Activated naive CD4-positive, alpha-beta T cell treated with anti-CD3 and anti-CD28 coated beads, Interleukin-2, amount 50 U/mL, for 24 hours (primary cell): ENCODE measurements around the gene NPY4R.
"Not testable (repeated sequence)": the region's sequence is repeated elsewhere in the genome, so short reads cannot be mapped to it uniquely, and the experiment has no call there.

Experiments used
- H3K27ac Mint-ChIP-seq: one replicate; pipeline ENCODE4 v1.8.0; 2021; ENCODE audit warnings: mild to moderate bottlenecking, mixed read lengths
- H3K27me3 Mint-ChIP-seq: one replicate; pipeline ENCODE4 v1.8.0; 2021; ENCODE audit warnings: mixed read lengths
- H3K36me3 Mint-ChIP-seq: one replicate; pipeline ENCODE4 v1.8.0; 2021; ENCODE audit warnings: mixed read lengths
- H3K4me1 Mint-ChIP-seq: one replicate; pipeline ENCODE4 v1.8.0; 2021; ENCODE audit warnings: mixed read lengths
- H3K4me3 Mint-ChIP-seq: one replicate; pipeline ENCODE4 v1.8.0; 2021; ENCODE audit warnings: mild to moderate bottlenecking, mixed read lengths
- H3K9me3 Mint-ChIP-seq: one replicate; pipeline ENCODE4 v1.8.0; 2021; ENCODE audit warnings: mixed read lengths

NPY4R gene, protein sequence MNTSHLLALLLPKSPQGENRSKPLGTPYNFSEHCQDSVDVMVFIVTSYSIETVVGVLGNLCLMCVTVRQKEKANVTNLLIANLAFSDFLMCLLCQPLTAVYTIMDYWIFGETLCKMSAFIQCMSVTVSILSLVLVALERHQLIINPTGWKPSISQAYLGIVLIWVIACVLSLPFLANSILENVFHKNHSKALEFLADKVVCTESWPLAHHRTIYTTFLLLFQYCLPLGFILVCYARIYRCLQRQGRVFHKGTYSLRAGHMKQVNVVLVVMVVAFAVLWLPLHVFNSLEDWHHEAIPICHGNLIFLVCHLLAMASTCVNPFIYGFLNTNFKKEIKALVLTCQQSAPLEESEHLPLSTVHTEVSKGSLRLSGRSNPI

DNA sequence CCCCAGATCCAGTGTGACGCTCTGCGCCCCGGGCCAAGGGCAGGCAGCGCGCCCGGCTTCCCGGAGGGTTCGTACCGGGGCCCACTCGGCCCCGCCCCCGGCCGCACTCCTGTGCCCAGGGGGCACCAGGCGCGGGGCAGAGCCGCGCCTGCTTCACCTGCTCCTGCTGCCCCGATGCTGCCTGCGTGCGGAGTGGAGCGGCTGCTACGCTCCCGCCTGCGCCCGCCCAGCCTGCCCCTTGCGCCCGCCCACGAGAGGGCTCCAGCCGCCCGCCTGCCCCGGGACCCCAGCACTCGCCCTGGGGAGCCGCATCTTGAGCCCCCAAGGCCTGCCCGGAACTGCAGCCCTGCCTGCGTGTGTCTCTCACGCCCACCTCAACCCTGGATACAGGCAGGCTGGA, at the start of gene NPY4R:
TSS of gene NPY4R (minus strand) at position 194 of the 400 bp plus-strand sequence. CDS start 3,323 bp downstream, outside the sequence.
- H3K27ac Mint-ChIP-seq, H3K36me3 Mint-ChIP-seq, H3K4me3 Mint-ChIP-seq, H3K9me3 Mint-ChIP-seq, H3K4me1 Mint-ChIP-seq, H3K27me3 Mint-ChIP-seq: not testable (repeated sequence)

DNA sequence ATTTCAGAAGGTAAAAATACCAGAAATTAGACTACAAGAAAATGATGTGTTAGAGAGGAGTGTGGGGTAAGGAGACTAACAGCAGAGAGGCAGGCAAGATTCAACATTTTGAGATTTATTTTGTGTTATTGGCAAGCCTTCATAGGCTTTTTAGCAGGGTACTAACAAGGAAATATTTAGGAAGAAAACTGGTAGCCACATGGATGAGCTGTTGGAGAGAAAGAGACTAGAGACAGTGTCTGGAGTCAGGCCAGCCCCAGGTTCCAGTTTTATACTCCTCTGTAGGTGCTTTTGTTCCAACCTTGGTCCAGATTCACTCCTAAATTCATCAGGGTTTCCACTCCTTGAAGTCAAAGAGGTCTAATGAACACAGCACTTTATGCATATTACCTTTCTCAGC, 49.6 kb upstream of the NPY4R start:
- no peaks in the 10 kb centered on the region for H3K4me1 Mint-ChIP-seq
- no peaks in the 10 kb centered on the region for H3K27me3 Mint-ChIP-seq
- H3K27ac Mint-ChIP-seq: no peak overlapping the region
- no peak overlapping the region for H3K4me3 Mint-ChIP-seq
- H3K9me3 Mint-ChIP-seq: no peaks in the 10 kb centered on the region
- no peaks in the 10 kb centered on the region for H3K36me3 Mint-ChIP-seq

DNA sequence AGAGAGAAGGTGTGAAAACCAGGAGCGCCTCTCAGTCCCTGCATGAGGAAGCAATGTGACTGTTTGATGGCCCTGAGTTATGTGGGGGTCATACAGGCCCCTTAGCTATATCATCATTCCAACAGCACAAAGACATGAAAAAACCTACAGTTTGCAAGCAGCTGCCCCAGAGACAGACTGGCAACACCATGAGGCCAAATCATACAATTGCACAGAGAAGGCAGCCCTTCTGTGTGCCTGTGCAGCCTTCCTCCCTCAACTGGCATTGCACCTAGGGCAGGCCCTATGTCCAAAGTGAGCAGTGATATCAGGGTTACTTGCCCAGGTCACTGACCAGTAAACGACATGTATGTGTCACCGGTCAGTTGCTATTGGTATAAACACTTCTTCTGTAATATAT, 49.1 kb upstream of the NPY4R start:
- Mint-ChIP-seq H3K4me1 (no peaks in the 10 kb centered on the region), H3K27me3 (no peaks in the 10 kb centered on the region), H3K36me3 (no peaks in the 10 kb centered on the region), H3K4me3 (no peak overlapping the region), H3K27ac (no peak overlapping the region), H3K9me3 (no peaks in the 10 kb centered on the region)

GRCh38 chr10:46514431-46514861, 48.7 kb upstream of the NPY4R start:
- H3K36me3 Mint-ChIP-seq: no peaks in the 10 kb centered on the region
- no peaks in the 10 kb centered on the region for H3K9me3 Mint-ChIP-seq
- no peaks in the 10 kb centered on the region for H3K4me1 Mint-ChIP-seq
- no peak overlapping the region for H3K27ac Mint-ChIP-seq
- no peaks in the 10 kb centered on the region for H3K27me3 Mint-ChIP-seq
- no peak overlapping the region for H3K4me3 Mint-ChIP-seq

DNA sequence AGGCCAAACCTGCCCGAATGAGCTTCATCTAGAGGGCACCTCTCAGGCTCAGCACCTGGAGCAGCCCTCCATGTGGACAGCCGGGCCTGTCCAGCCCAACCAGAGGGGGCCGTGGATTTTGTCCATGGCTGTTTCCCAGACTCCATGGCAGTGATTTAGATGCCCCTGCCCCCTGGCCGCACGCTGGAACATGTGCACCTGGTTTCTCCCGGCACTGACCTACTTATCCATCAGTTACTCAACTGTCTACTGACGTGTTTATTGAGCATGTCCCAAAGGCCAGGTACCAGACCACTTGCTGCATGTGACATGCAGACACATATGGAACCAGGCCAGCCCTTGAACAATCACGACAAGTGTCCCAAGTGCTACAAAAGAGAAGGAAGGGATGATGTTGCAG, 47.6 kb upstream of the NPY4R start:
- not testable (repeated sequence) for H3K4me3 Mint-ChIP-seq, H3K9me3 Mint-ChIP-seq, H3K36me3 Mint-ChIP-seq, H3K27ac Mint-ChIP-seq, H3K4me1 Mint-ChIP-seq, H3K27me3 Mint-ChIP-seq

GRCh38 chr10:46512725-46513124, 47.0 kb upstream of the NPY4R start:
- not testable (repeated sequence) for H3K9me3 Mint-ChIP-seq, H3K4me3 Mint-ChIP-seq, H3K27me3 Mint-ChIP-seq, H3K27ac Mint-ChIP-seq, H3K4me1 Mint-ChIP-seq, H3K36me3 Mint-ChIP-seq

DNA sequence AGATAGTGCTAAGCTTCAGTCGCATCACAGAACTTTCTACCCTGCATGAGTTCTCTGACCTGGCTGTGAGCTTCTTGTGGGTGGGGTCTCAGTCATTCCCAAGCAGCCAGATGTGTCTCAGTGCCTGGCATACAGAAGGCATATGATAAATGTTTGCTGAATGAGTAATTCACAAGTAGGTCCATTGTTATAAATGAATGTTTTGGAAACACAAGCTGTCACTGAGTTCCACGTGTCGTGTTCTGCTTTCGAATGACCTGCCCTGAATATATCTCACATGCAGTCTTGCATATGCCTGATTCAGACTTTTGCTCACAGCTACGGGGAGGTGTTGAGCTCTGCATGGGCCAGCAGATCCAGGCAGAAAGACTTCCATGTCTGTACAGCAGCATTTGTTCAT, 46.2 kb upstream of the NPY4R start:
- H3K27ac Mint-ChIP-seq, H3K9me3 Mint-ChIP-seq, H3K36me3 Mint-ChIP-seq, H3K4me3 Mint-ChIP-seq, H3K4me1 Mint-ChIP-seq, H3K27me3 Mint-ChIP-seq: not testable (repeated sequence)

DNA sequence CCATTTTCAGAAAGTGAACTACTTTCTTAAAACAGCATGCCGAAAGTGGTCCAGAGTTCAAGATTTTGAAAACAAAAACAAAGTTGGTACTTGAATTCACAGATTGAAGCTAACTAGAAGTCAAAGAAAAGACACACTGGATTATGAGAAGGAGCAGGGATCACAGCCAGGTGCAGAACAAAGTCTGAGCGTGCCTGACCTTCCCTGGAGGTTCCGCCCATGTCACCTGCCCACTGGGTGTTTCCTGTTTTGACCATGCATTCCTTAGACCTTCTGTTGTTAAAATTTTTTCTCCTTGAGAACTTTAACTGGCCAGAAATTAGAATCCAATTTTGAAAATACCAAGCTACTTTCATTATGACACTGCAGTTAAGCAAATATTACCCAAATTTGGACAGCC, 34.2 kb upstream of the NPY4R start:
- H3K36me3 Mint-ChIP-seq, H3K27ac Mint-ChIP-seq: not testable (repeated sequence)

DNA sequence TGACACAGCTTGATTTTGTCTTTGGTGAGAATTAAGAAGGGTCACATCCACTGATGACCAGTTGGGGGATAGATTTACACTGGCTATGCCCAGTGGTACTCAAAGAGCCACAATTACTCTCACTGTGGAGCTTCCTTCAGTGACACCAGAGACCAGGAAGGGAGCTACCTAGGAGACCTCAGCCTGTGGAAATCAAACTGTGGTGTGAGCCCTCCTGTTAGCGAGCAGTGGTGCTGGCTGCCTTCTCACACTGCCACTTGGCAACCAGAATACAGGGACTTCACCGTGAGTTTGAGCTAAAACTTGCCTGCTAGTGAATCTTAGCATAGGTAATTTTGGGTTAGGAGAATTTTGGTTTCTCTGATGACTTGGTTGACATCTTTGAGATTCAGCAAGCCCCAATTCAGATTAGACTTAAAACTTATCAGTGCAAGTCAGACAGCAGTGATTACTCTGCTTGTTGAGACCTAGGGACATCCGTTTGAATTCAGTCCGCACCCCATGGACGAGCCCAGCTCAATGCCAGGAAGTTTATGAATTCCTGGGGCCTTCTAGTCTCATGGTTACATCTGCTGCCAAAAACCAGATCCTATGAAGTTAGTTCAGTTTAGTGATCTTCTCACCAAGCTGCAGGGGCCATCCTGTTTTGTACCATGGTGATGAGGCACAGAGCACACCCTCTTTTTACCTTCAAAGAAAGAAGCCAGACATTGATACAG, 33.4 kb upstream of the NPY4R start:
- H3K36me3 Mint-ChIP-seq, H3K4me3 Mint-ChIP-seq, H3K27me3 Mint-ChIP-seq, H3K4me1 Mint-ChIP-seq, H3K27ac Mint-ChIP-seq, H3K9me3 Mint-ChIP-seq: not testable (repeated sequence)

More for the DNA sequence above, 34.2 kb upstream of the NPY4R start:
- not testable (repeated sequence) for H3K4me1 Mint-ChIP-seq, H3K4me3 Mint-ChIP-seq, H3K9me3 Mint-ChIP-seq, H3K27me3 Mint-ChIP-seq

- not testable (repeated sequence) for H3K4me1 Mint-ChIP-seq, H3K27ac Mint-ChIP-seq
Measured at GRCh38 chr10:46497878-46498277, 32.1 kb upstream of the NPY4R start.

GRCh38 chr10:46497401-46497800, 31.6 kb upstream of the NPY4R start:
- not testable (repeated sequence) for H3K27me3 Mint-ChIP-seq, H3K9me3 Mint-ChIP-seq, H3K27ac Mint-ChIP-seq, H3K4me1 Mint-ChIP-seq, H3K36me3 Mint-ChIP-seq, H3K4me3 Mint-ChIP-seq

More at GRCh38 chr10:46497878-46498277, 32.1 kb upstream of the NPY4R start:
- not testable (repeated sequence) for H3K4me3 Mint-ChIP-seq, H3K27me3 Mint-ChIP-seq, H3K36me3 Mint-ChIP-seq, H3K9me3 Mint-ChIP-seq

GRCh38 chr10:46491364-46492114, 25.8 kb upstream of the NPY4R start:
- not testable (repeated sequence) for H3K27ac Mint-ChIP-seq, H3K4me3 Mint-ChIP-seq, H3K4me1 Mint-ChIP-seq, H3K36me3 Mint-ChIP-seq, H3K9me3 Mint-ChIP-seq, H3K27me3 Mint-ChIP-seq

- H3K36me3 Mint-ChIP-seq, H3K4me3 Mint-ChIP-seq, H3K4me1 Mint-ChIP-seq, H3K27ac Mint-ChIP-seq, H3K9me3 Mint-ChIP-seq, H3K27me3 Mint-ChIP-seq: not testable (repeated sequence)
Measured at GRCh38 chr10:46490285-46490684, 24.5 kb upstream of the NPY4R start.

DNA sequence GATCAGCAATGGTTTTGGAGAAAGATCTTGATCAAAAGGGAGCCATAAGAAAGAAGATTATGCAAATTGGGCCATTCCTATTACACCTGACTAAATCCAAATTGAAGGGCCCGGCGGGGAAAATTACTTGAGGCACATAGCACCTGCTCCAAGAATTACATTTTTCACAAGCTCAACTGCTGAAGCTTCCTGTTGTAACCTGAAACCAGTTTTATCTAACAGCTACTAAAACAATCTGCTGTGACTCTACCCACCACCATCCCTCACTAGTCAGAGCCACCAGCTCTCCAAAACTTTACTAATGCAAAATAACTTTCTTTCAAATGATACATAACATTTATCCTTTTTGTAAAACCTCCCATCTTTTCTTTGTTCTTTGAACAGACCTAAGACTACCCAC, 20.7 kb upstream of the NPY4R start:
- not testable (repeated sequence) for H3K27me3 Mint-ChIP-seq, H3K36me3 Mint-ChIP-seq, H3K4me3 Mint-ChIP-seq, H3K27ac Mint-ChIP-seq, H3K4me1 Mint-ChIP-seq, H3K9me3 Mint-ChIP-seq

DNA sequence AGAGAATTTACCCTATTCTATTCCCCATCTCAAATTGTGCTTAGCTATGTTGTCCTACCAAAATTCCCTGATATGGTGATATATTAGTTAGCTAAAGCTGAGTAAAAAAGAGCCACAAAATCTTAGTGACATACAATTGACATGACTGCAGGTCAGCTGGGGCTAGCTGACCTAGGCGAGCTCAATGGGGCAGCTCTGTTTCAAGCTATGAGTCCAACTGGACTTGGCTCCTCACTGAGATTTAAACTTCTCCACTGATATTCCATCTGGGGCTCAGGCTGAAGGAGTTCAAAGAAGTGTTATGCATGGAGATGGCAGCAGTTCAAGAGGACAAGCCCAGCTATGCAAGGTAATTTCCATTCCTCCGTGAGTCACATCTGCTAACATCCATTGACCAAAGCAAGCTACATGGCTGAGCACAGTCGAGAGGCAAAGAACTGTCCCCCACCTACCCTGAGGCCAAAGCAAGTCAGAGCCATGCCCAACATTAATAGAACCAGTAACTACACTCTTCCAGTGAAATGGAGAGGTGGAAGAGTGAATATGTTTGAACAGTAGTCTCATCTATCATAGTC, 9.1 kb upstream of the NPY4R start:
- not testable (repeated sequence) for H3K36me3 Mint-ChIP-seq, H3K4me3 Mint-ChIP-seq, H3K9me3 Mint-ChIP-seq, H3K4me1 Mint-ChIP-seq, H3K27ac Mint-ChIP-seq, H3K27me3 Mint-ChIP-seq

DNA sequence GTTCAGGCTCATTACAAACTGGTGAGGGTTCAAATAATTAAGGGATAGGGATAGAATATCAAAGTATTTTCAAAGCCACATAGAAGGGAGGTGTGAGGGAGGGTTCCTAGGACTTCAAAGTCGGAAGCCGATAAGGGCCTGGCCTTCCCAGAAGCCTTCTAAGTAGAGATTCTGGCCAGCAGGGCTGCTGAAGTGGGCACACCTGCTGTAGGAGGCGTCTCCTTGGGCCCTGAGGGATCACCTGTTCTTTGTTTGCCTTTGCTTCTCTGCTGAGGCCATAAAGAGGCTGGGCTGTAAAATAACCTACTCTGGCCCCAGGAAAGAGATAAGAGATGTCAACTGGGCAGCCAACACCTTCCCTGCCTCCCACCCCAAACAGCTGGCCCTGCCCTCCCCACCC, 8.0 kb upstream of the NPY4R start:
- H3K27me3 Mint-ChIP-seq, H3K9me3 Mint-ChIP-seq, H3K4me1 Mint-ChIP-seq, H3K36me3 Mint-ChIP-seq, H3K27ac Mint-ChIP-seq, H3K4me3 Mint-ChIP-seq: not testable (repeated sequence)
